ENCODE results near the gene TIMM8B. TPM values are rescaled to one million over a fixed set of nuclear protein-coding genes. Genes with fewer than 3 reads are reported as not detected.

The TIMM8B gene
- total and polyA plus RNA-seq, 4 donors: 73.3 to 122 (median 77.4) TPM

Small RNAs within 50 kb of the gene (small RNA-seq; reads per million reads assigned to genes)
- gene AP000907.3 (ENCODE audit: low replicate concordance): not detected

Other genes with a start within 250 kb of the TIMM8B start
- gene ALG9, start 215.2 kb downstream of the TIMM8B start, total RNA-seq: 10 to 100 TPM; 55.9 to 61.1 TPM
- gene ALG9, start 215.2 kb downstream of the TIMM8B start, polyA plus RNA-seq (ENCODE audit: insufficient read length in 2 of 2): 10 to 100 TPM; 36.3 to 37.2 TPM
- 1 to 10 TPM; 4.6 to 7.1 TPM for gene FDXACB1, start 207.6 kb downstream of the TIMM8B start, total RNA-seq
- 1 to 10 TPM; 4.4 to 4.9 TPM for gene FDXACB1, start 207.6 kb downstream of the TIMM8B start, polyA plus RNA-seq (ENCODE audit: insufficient read length in 2 of 2)
- 10 to 100 TPM; 12.9 to 32.6 TPM for gene CFAP68, start 207.2 kb downstream of the TIMM8B start, total RNA-seq
- 10 to 100 TPM; 25.1 to 29.7 TPM for gene CFAP68, start 207.2 kb downstream of the TIMM8B start, polyA plus RNA-seq (ENCODE audit: insufficient read length in 2 of 2)
- 10 to 100 TPM; 85.2 to 90.4 TPM for gene CRYAB, start 175.0 kb downstream of the TIMM8B start, total RNA-seq
- 100 to 1,000 TPM; 122 to 126 TPM for gene CRYAB, start 175.0 kb downstream of the TIMM8B start, polyA plus RNA-seq (ENCODE audit: insufficient read length in 2 of 2)
- 1 to 10 TPM in 1 of 2 donors, under 1 TPM in 1; 0.50 to 3.0 TPM for gene HSPB2, start 174.0 kb downstream of the TIMM8B start, total RNA-seq
- 1 to 10 TPM; 4.3 to 5.7 TPM for gene HSPB2, start 174.0 kb downstream of the TIMM8B start, polyA plus RNA-seq (ENCODE audit: insufficient read length in 2 of 2)
- under 1 TPM in 1 of 2 donors, not detected in 1; 0.88 TPM for gene C11orf52, start 167.8 kb downstream of the TIMM8B start, total RNA-seq
- under 1 TPM; 0.46 to 0.81 TPM for gene C11orf52, start 167.8 kb downstream of the TIMM8B start, polyA plus RNA-seq (ENCODE audit: insufficient read length in 2 of 2)
- gene DIXDC1, start 149.4 kb downstream of the TIMM8B start, total RNA-seq: 10 to 100 TPM; 48.5 to 66.4 TPM
- 10 to 100 TPM; 31.5 to 34.1 TPM for gene DIXDC1, start 149.4 kb downstream of the TIMM8B start, polyA plus RNA-seq (ENCODE audit: insufficient read length in 2 of 2)
- gene DLAT, start 61.3 kb downstream of the TIMM8B start, total RNA-seq: 10 to 100 TPM; 36.5 to 58.3 TPM
- gene DLAT, start 61.3 kb downstream of the TIMM8B start, polyA plus RNA-seq (ENCODE audit: insufficient read length in 2 of 2): 10 to 100 TPM; 39.1 to 53.1 TPM
- gene PIH1D2, start 12.7 kb downstream of the TIMM8B start, total RNA-seq: 10 to 100 TPM in 1 of 2 donors, 1 to 10 TPM in 1; 5.4 to 12.9 TPM
- gene PIH1D2, start 12.7 kb downstream of the TIMM8B start, polyA plus RNA-seq (ENCODE audit: insufficient read length in 2 of 2): 1 to 10 TPM; 5.3 to 9.3 TPM
- gene NKAPD1, start 12.5 kb downstream of the TIMM8B start, total RNA-seq: 10 to 100 TPM; 24.8 to 36.4 TPM
- gene NKAPD1, start 12.5 kb downstream of the TIMM8B start, polyA plus RNA-seq (ENCODE audit: insufficient read length in 2 of 2): 10 to 100 TPM; 37.3 to 48.1 TPM
- 100 to 1,000 TPM in 1 of 2 donors, 10 to 100 TPM in 1; 93.9 to 125 TPM for gene SDHD, start 117 bp upstream of the TIMM8B start, total RNA-seq
- gene SDHD, start 117 bp upstream of the TIMM8B start, polyA plus RNA-seq (ENCODE audit: insufficient read length in 2 of 2): 10 to 100 TPM; 72.5 to 75.6 TPM
- gene IL18, start 77.3 kb upstream of the TIMM8B start, total RNA-seq: 10 to 100 TPM in 1 of 2 donors, 1 to 10 TPM in 1; 7.8 to 18.2 TPM
- 1 to 10 TPM; 3.3 to 5.8 TPM for gene IL18, start 77.3 kb upstream of the TIMM8B start, polyA plus RNA-seq (ENCODE audit: insufficient read length in 2 of 2)
- gene TEX12, start 80.6 kb upstream of the TIMM8B start, total RNA-seq: under 1 TPM; 0.17 to 0.99 TPM
- under 1 TPM in 1 of 2 donors, not detected in 1; 0.14 TPM for gene TEX12, start 80.6 kb upstream of the TIMM8B start, polyA plus RNA-seq (ENCODE audit: insufficient read length in 2 of 2)
- 10 to 100 TPM; 15.9 to 16.2 TPM for gene BCO2, start 88.8 kb upstream of the TIMM8B start, total RNA-seq
- gene BCO2, start 88.8 kb upstream of the TIMM8B start, polyA plus RNA-seq (ENCODE audit: insufficient read length in 2 of 2): 10 to 100 TPM in 1 of 2 donors, 1 to 10 TPM in 1; 8.2 to 12.3 TPM
- gene PTS, start 139.7 kb upstream of the TIMM8B start, total RNA-seq: 10 to 100 TPM; 49.0 to 50.2 TPM
- gene PTS, start 139.7 kb upstream of the TIMM8B start, polyA plus RNA-seq (ENCODE audit: insufficient read length in 2 of 2): 10 to 100 TPM; 96.2 to 97.1 TPM
- not detected for gene PLET1, start 174.1 kb upstream of the TIMM8B start, total RNA-seq
- gene PLET1, start 174.1 kb upstream of the TIMM8B start, polyA plus RNA-seq (ENCODE audit: insufficient read length in 2 of 2): under 1 TPM in 1 of 2 donors, not detected in 1; 0.15 TPM

All from spinal cord (tissue), 4 donors.